Nucleus accumbens (tissue), 56 donors: ENCODE data around the gene CTTN.
"Not testable (repeated sequence)": the region's sequence is repeated elsewhere in the genome, so short reads cannot be mapped to it uniquely, and the experiment has no call there.

Experiments
- DNase-seq, 56 donors: peaks; one replicate each; lab custom pipeline; 2025; lab: John Stamatoyannopoulos, UW

Gene CTTN

DNA sequence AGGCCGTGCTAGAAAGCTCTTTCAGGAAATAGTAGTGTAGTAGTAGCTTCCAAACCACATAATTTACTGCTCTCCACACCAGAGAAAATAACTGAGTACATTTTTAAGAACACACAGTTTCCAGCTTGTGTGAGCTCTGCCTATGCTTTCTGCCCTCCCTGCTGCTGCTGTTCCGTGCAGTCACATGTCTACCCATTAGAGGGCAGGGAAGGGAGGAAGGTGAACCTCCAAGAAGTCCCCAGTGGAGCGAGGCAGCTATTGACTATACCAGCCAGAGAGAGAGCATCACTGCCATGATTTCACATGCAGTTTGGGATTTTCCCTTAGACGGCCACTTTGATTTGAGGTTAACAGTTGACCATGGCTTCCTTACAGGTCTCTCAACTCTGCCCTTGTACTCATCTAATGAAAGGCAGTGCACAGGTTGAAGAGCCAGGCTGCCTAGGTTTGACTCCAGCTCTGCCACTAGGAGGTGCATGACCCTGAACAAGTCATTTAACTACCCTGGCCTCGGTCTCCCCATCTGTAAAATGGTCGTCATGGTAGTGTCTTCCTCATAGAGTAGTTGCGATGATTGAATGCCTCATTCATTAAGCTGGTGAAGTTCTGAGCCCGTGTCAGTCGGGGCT is 19.7 kb upstream of the CTTN start:
- DNase-seq: no peak

DNA sequence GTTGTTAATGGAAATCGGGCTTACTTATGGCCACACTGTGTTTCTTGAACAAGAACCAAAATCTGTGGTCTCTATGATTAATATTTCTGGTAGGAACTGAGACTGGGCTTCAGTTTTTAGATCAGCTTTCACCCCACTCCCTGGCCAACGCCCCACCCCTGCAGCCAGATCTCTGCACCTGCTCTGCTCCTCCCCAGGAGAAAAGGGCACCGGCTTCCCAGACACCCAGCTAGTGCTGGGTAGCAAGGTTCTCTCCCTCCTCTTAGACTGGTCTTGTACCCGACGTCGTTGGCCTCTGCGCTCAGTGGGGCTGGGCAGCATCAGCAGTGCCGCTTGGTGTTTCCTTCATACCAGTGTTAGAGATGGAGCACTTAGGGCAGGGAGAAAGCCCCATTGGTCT is 17.0 kb upstream of the CTTN start:
- DNase-seq: no peak

GRCh38 chr11:70381872-70382861 is 16.2 kb upstream of the CTTN start:
- peak in 6 of 56 donors; percentile 9 to 55 (median 18) for DNase-seq

DNA sequence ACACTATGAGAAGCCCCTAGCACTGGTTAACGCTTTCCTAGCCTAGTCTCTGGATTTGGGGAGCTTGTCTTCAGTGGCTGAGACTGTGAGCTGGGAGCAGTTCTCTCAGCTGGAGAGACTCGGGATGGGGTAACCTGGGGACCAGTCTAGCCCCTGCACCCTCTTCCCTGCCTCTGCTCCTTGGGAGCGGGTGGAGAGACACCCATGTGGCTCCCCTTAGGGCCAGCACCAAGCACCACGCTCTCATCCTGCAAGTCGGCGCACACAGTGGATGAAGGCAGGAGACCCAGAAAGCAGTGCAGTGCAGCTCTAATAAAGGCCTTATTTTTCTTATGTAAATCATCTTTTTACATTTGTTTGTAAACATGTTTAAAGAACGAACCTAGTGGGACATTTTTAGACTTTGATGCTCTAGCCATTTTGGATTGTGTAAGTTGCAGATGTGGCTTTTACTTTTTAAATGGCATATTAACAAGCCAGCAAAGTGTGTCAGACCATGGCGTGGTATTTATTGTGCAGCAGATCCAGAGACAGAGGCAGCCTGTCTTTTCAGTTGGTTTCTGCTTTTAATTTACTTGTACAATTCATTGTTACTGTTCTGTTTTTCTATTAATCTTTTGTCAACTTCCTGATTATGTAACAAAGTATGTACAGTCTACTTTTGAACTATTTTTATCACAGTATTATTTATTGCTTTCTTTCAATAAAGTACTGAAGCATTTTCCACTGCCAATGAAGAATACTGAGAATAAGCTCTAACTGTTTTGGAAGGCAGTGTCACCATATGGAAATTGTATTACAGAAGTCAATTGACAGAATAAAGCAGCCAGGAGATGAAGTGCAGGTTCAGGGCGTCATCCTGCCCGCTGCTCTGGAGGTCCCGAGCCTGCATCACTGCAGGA is 14.4 kb upstream of the CTTN start:
- no peak for DNase-seq

DNA sequence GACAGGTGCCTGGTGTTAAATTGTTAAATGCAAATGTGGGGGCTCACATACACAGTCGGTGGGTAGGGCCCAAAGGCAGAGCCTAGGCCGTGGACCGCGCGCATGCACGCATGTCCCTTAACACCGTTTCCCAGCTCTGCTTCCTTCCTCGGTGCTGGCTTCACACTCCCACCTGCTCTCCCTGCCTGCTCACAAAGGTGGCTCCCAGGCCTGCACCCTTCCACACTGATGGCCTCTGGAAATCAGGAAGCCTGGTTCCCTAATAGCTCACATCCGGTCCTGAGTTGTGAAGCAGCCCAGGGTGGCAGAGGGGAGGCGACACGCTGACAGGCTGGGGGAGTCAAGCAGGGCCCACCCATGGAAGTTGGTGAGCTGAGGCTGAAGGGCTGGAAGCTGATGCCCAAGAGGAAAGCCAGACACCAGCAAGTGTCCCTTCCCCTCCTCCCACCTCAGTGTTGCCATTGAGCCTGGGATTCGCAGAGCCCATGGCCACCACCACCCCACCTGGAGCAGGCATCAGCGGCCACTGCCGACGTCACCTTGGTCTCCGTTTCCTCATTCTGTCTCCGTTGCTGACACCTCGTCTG is 13.7 kb upstream of the CTTN start:
- no peak for DNase-seq

DNA sequence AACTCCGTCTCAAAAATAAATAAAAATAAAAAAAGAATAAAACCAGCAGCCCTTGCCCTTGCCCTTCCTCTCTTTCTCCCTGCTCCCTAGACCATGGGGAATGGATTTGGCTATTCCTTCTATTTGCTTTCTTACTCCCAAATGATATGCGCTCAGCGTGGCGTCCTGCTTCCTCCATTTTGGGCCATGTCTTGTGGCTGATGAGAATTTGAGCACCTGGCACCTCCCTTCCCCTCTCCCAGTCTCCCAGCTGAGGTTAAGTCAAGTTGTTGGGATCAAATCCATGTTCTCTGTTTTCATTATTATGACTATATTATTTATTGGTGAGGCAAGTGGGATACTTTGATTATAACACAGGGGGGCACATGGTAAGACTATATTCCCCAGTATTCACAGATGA is 10.8 kb upstream of the CTTN start:
- DNase-seq: no peak

DNA sequence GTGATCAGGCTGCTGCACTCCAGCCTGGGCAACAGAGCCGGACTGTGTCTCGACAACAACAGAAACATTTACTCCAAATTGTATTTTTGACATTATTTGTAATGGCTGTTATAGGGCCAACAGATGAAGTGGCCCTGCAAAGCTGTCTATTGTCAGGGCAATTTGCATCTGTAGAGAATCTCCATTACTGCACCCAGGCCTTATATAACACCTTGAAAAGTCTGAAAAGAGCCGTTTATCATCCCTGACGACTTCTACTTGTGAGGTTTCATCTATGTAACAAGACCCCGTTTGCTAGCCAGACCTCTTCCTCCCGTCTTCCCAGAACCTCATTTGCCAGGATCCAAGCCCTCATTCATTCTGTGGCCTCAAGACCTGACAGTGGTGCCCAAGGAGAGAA is 9.1 kb upstream of the CTTN start:
- DNase-seq: no peak

- not testable (repeated sequence) for DNase-seq
Measured at GRCh38 chr11:70390882-70391281, 7.4 kb upstream of the CTTN start.

GRCh38 chr11:70394211-70394950 is 3.9 kb upstream of the CTTN start:
- DNase-seq: no peak

DNA sequence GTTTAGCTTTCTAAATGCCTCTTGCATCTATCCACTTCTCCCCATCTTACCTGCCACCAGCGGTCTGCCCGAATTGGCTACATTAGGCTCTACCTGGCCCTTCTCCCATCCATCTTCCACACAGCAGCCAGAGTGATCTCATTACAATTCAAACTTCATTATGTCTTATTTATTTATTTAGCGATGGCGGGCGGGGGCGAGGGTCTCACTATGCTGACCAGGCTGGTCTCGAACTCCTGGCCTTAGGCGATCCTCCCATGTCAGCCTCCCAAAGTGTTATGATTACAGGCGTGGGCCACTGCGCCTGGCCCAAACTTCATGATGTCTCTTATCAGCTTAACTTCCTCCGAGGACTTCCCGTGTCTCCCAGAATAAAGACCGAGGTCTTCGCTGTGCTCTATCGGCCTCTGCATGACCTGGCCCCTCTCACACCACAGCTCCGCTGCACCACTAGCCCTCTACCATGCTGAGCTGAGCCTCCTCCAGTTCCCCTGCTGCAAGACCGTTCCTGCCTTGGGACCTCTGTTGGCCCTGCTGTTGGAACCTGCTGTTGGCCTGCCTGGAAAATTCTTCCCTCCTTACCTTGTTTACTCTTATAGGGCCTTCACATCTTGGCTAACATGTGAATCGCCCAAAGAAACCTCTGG is 870 bp upstream of the CTTN start:
- DNase-seq: peak in 1 of 56 donors; percentile 64

DNA sequence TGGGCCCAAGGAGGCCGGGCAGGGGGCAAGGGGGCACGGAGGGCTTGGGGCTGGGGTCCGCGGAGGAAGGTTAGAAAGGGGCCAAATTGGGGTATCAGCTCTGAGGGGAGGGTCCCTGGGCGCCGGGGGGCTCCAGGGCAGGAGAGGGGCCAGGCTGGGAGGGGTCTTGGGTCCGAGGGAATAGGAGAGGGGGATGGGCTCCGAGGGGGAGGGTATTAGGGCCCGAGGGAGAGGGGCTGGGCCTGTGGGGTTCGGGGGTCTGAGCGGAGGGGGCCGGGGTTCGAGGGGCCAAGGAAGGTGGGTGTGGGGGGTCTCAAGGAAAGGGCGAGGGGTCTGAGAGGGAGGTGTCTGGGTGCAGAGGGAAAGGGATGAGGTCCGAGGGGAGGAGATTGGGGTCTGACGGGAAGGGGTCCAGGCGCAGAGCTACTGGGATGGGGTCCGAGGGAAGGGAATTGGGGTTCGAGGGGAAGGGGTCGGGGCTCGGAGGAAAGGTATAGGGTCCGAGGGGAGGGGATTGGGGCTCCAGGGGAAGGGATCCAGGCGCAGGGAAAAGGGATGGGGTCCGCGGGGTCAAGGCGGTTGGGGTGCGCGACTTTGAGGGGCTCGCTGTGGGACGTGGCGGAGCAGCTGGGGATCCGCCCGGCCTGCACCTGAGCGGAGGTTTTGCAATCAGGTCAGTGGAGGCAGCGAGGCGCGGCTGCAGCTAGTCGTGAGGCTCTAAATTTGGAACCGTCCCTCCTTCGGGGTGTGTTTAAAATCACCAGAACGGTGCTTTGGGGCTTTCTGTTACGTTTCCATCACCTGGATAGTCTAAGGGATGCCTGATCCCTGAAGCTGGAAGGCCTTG is 728 bp downstream of the CTTN start:
- DNase-seq: no peak

GRCh38 chr11:70399681-70400112 is 1.4 kb downstream of the CTTN start:
- peak in 26 of 56 donors; percentile 2 to 76 (median 35) for DNase-seq

DNA sequence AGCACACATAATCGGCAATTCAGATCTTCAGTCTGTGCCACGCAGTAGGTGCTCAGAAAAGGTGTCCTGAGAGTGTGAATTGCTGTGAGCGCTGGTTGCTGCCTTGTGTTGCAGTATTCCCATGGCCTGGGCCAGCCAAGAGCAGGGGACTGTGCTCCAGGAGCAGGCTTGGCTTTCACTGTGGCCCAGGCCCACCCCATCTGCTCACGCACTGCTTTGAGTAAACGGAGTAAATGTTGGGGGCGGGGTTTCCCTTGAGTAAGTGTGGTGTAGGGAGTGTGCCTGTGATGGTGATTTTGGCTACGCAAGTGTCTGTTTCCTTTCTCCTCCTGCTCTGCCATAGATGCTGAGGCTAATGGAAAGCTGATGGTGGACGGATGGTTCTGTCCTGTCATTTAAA is 2.3 kb downstream of the CTTN start:
- DNase-seq: no peak

- DNase-seq: no peak
Measured at GRCh38 chr11:70402016-70402415, 3.7 kb downstream of the CTTN start.

- DNase-seq: no peak
Measured at GRCh38 chr11:70402685-70403084, 4.4 kb downstream of the CTTN start.

GRCh38 chr11:70404244-70404643 is 5.9 kb downstream of the CTTN start:
- DNase-seq: no peak

GRCh38 chr11:70405679-70406395 is 7.5 kb downstream of the CTTN start:
- DNase-seq: no peak

- no peak for DNase-seq
Measured at GRCh38 chr11:70407121-70407520, 8.8 kb downstream of the CTTN start.
